ENCODE results near the gene TRAPPC14. TPM values are rescaled to one million over a fixed set of nuclear protein-coding genes. Genes with fewer than 3 reads are reported as not detected.
A peak's percentile ranks its signal among the peaks of the same experiment; 100 is the strongest.

The TRAPPC14 gene
- total and polyA plus RNA-seq, 2 of the 13 experiments (the other 11 are each of a cell fraction or from before 2014, with no cell fraction given), result 4.7 to 9.6 TPM

- Histone ChIP-seq H3K27ac (ENCODE audit: extremely low read length, insufficient read depth, low read length) (no peak overlapping the region), H3K4me3 (replicated peaks in 1 of 3; ENCODE audit: insufficient read depth in 1 of 3, low read depth in 2 of 3, low read length in 3 of 3) (no peak overlapping the region), H2AFZ (ENCODE audit: low read length) (no peak overlapping the region), H3K9ac (ENCODE audit: insufficient read depth, low read depth, low read length) (no peak overlapping the region), H3K9me3 (ENCODE audit: low read length) (no peaks in the 10 kb centered on the region), H3K36me3 (replicated peaks in 1 of 2; ENCODE audit: control insufficient read depth in 1 of 2, insufficient read depth in 2 of 2, low read length in 2 of 2) (no peaks in the 10 kb centered on the region), H3K4me2 (ENCODE audit: low read depth, low read length) (no peak overlapping the region), H4K20me1 (ENCODE audit: insufficient read depth, low read length) (no peaks in the 10 kb centered on the region), H3K27me3 (ENCODE audit: control insufficient read depth in 1 of 2, insufficient read depth in 2 of 2, low read length in 2 of 2) (peaks cover 3 to 36% of the 10 kb centered on the region in 2 experiments), H3K79me2 (ENCODE audit: insufficient read depth, low read length) (no peaks in the 10 kb centered on the region), H3K4me1 (ENCODE audit: insufficient read depth, low read length) (peaks cover 45% of the 10 kb centered on the region)
- 10% methylated on average over 5 of the region's 5 CpGs for WGBS (ENCODE audit: low lambda C conversion rate)
- DNase-seq (ENCODE audit: low spot score) (no peak), ATAC-seq (no peak), FAIRE-seq (no peak)
- TF ChIP-seq LBX2 (CRISPR knock-in tag; IDR thresholded peaks at IDR 0.05; ENCODE audit: borderline replicate concordance), result no peak
- TF ChIP-seq CENPT (CRISPR knock-in tag; IDR thresholded peaks at IDR 0.05; ENCODE audit: low read depth), result no peak
- no peak for TF ChIP-seq ZNF441 (CRISPR knock-in tag; IDR thresholded peaks at IDR 0.05; ENCODE audit: borderline replicate concordance)
- TF ChIP-seq CEBPB (IDR thresholded peaks at IDR 0.05; ENCODE audit: borderline replicate concordance, low read depth, low read length), result peak; percentile 36; the same call in 1 of the 2 replicates
- no peak for TF ChIP-seq MTF1 (CRISPR knock-in tag; IDR thresholded peaks at IDR 0.05)
- no peak for TF ChIP-seq ETV5 (CRISPR knock-in tag; IDR thresholded peaks at IDR 0.05; ENCODE audit: borderline replicate concordance)
- no peak for TF ChIP-seq RERE (CRISPR knock-in tag; IDR thresholded peaks at IDR 0.05; ENCODE audit: low read depth)
- no peak for TF ChIP-seq ZFP82 (CRISPR knock-in tag; IDR thresholded peaks at IDR 0.05; ENCODE audit: borderline replicate concordance)
- in situ Hi-C loops (cut with HindIII; ENCODE audit: extremely low pct_ligation_motif_present, low pct_unique_long_range_greater_than_20kb) (no loop called here), intact Hi-C loops (cut with micrococcal nuclease; ENCODE audit: unreplicated experiment) (no loop called here)
- BruUV-seq (replicated peaks), result no TSS peak
- CTCF ChIA-PET (ENCODE audit: low intra/inter-chr PET ratio, low total read pairs), result no interaction called here
- POLR2A ChIA-PET, result interaction anchor here (0.7 to 1.3 kb wide), 2 partner anchors 15 to 65 kb away, joined by 3 to 4 read pairs; partner anchors contain the start of gene LAMTOR4
Observed at GRCh38 chr7:100163871-100164270, 5.3 kb upstream of the TRAPPC14 start.

Measured in HepG2 (cell line).